Hematopoietic multipotent progenitor cell treated with erythropoietin and hydrocortisone succinate and interleukin-3 and kit ligand, for 17 days (in vitro differentiated cells): ENCODE measurements around the gene TTC19.
"Not testable (repeated sequence)": the region's sequence is repeated elsewhere in the genome, so short reads cannot be mapped to it uniquely, and the experiment has no call there.

ENCODE experiments used
- DNase-seq: peaks from one replicate; pipeline ENCODE4 v3.0.0-alpha.2; 2015; ENCODE audit warnings: low spot score

Gene TTC19

DNA sequence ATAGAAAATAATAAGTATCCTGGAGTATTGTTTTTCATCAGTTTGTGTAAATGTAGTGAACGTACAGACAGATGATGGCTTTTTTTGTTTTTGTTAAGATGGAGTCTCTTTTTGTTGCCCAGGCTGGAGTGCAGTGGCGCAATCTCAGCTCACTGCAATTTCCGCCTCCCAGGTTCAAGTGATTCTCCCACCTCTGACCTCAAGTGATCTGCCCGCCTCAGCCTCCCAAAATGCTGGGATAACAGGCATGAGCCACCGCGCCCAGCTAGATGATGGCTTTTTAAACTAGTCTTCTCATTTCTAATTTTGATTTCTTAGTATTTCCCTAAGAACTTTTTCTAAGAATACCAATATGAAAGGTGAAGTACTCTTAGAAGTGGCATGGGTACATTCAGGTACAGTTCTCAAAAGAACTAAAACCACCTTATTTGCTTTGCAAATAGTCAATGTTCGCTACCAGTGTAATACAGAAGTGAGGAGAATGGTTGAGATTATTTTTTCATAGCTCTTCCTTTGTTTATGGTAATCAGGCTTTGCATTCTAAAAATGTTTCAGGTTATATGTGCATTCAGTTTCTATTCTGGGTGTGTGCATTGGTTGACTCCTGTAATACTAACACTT is 34.2 kb downstream of the TTC19 start:
- DNase-seq, result no peak

DNA sequence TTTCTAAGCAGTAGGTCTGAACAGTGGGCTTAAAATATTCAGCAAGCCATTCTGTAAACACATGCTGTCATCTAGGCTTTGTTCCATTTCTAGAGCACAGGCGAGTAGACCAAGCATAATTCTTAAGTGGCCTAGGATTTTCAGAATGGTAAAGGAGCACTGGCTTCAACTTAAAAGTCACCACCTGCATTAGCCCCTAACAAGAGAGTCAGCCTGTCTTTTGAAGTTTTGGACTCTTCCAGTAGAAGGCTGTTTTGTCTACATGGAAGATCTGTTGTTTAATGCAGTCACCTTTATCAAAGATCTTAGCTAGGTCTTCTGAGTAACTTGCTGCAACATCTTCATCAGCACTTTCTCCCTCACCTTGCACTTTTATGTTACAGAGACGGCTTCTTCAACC is 36.6 kb downstream of the TTC19 start:
- DNase-seq, result no peak

DNA sequence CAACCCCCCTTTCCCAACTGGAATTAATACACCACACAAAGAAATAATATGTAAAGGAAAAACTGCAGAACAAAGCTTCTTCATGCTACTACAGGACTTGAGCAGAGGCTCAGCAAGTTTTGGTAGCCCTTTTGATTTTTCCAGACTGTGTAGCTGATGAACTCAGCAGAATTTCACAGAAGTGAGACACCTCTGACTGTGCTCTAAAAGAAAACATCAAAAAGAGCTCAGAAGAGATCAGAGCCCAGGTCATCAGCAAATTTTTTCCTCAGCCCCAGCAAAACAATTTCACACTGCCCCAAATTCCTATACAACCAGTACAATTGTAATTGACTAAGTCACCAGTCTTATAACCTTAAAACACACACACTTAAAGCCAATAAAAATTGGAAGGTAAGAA is 38.0 kb downstream of the TTC19 start:
- no peak for DNase-seq

DNA sequence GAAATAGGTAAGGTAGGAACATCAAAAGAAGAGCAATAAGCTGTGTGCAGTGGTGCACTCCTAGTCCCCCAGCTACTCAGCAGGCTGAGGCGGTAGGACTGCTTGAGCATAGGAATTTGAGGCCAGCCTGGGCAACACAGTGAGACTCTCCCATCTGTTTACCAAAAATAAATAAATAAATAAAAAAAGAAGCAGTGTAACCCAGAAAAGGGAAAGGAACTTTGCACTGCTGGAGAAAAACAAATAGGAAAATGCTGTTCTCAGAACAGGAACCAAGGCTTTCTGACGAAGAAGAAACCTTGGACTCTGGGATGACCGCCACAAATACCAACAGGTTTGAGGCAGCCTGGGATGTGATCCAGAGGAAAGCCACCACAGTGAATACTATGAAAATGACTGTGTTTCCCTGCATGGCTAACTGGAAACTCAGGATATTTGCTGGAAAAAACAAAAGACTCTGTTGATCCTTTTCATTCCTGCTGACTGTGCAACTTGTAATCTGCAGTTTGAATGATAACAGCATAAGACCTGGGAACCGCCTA is 41.2 kb downstream of the TTC19 start:
- DNase-seq, result no peak

DNA sequence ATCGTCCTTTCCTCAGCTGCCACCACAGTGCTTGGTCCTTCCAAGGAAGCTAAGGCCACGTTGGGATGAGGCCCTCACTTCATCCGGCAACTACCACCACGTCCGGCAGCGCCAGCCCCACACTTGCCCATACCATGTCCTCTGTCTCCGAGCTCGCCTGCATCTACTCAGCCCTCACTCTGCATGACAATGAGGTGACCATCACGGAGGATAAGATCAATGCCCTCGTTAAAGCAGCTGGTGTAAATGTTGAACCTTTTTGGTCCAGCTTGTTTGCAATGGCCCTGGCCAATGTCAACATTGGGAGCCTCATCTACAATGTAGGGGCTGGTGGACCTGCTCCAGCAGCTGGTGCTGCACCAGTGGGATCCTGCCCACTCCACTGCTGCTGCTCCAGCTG is 44.9 kb downstream of the TTC19 start:
- no peak for DNase-seq

DNA sequence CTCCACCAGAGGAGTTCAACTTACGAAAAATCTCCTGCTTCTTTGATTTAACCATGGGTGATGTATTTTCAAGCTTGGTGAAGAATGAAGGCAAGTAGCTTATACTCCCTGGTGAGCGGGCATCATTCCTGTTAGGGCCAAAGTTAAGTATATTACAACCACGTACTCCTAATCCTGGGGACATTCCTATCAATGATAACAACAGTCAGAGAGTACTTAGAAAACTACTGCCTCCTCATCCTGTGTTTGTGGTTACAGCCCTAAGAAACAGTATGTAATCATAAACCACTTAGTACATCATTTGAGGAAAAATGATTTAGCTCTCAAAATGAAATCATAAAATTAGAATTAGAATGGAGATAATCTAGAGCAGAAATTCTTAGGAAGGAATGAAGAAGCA is 47.3 kb downstream of the TTC19 start:
- no peak for DNase-seq

DNA sequence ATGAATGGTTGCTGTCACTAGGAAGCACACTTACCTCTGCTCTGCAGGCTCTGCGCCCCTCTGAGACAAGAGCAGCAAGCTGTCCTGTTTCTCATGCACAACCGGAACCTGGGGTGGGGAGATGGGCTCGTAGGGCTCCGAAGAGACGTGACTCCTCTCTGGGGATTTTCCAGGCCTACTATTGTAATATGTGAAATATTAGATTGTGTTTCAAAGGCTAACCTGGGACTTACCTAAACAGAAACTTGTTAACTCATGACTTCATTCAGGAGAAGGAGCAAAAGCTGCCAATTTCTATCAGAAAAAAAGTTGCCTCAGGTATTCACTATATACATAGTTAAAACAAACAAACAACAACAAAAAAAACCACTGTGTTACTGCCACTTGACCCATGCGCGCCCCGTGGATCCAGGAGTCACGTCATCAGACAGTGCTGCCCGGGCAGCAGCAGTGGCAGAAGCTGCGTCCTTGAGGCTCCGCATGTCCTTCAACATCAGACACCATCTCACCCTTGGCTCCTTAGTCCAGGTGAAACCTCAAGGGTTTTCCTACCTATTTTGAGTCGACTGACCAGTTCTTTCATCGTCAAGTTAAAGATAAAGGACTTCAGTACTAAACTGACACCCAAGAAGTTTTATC is 49.3 kb downstream of the TTC19 start:
- DNase-seq, result no peak

DNA sequence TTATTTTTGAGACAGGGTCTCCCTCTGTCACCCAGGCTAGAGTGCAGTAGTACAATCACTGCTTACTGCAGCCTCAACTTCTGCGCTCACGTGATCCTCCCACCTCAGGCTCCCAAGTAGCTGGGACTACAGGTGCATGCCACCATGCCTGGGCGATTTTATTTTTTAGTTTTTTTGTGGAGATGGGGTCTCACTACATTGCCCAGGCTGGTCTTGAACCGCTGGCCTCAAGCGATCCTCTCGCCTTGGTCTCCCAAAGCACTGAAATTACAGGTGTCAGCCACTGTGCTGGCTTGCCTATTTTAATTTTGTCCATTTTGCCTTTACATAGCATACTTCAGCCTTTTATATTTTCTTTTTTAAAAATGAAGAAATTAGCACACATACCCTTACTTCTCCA is 51.2 kb downstream of the TTC19 start:
- no peak for DNase-seq

DNA sequence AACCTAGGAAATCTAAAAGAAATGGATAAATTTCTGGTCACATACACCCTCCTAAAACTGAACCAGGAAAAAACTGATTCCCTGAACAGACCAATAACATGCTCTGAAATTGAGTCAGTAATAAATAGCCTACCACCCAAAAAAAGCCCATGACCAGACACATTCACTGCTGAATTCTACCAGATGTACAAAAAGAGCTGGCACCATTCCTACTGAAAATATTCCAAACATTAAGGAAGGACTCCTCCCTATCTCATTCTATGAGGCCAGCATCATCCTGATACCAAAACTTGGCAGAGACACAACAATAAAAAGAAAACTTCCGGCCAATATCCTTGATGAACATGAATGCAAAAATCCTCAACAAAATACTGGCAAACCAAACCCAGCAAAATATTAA is 52.9 kb downstream of the TTC19 start:
- no peak for DNase-seq

DNA sequence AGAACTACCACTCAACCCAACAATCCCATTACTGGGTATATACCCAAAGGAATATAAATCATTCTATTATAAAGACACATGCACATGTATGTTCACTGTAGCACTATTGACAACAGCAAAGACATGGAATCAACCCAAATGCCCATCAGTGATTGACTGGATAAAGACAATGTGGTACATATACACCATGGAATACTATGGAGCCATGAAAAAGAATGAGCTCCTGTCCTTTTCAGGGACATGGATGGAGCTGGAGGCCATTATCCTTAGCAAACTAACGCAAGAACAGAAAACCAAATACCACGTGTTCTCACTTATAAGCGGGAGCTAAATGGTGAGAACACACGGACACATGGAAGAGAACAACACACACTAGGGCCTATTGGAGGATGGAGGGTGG is 55.5 kb downstream of the TTC19 start:
- not testable (repeated sequence) for DNase-seq

DNA sequence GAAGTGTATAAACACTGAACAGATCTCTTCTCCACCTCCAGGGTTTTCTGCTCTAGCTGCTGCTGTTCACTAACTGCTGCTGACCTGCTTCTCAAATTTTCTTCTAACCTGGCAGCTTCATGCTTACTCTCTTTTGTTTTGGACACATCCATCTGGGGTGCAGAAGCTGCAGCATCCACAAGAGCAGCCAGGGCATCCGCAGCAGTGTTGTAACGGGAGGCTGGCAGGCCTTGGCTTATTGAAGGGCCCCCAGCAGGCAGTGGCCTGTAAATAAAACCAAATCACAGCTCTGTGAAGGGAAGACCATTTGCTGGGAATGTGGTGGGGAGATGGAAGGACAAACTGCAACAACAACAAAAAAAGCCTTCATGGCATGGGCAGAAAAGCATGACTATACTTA is 62.0 kb downstream of the TTC19 start:
- no peak for DNase-seq

DNA sequence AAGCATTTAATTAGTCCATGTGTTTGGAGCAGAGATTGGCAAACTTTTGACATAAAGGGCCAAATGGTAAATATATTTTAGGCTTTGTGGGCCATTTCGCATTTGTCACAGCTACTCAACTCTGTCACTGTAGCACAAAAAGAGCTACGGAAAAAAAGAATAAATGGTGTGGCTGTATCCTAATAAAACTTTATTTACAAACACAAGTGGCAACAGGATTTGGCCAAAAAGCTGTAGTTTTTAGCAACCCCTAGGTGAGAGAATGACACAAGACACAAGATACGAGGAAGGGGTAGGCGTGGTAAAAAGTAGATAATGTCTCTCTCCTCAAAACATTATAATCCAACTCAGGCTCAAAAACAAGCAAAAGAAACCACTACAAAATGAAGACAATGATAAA is 66.5 kb downstream of the TTC19 start:
- no peak for DNase-seq

DNA sequence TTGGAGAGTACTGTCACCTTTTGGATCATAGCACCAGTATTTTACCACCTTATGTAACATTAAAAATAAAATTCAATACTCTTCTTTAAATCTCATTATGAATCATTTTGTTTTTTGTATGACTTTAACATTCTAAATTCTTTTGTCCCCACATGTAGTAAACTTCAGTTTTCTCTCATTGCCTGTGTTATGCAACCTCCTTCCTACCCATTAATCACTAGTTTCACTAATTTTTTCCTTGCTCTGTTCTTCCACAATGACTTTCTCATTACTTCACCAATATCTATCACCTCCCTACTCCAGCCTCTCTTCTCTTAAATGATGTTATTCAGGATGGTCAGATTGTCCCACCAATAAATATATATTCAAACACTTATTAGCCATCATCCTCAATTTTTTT is 68.7 kb downstream of the TTC19 start:
- no peak for DNase-seq

DNA sequence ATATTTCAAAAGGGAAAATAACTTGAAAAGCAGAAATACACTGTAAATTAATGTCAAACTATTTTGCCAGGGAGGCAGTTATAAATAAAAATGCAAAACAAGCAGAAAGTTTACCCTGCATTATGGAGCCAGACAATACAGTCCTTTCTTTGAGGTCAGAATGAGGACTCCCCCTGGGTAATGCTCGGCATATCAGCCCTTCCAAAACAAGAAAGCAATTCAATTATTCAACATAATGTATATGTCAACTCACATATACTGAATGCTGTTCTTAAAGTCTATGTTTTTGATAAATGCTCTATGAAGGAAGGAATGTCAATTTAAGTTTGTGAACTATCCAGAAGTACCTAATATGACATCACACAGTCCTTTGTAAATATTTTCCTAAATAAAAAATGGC is 72.4 kb downstream of the TTC19 start:
- no peak for DNase-seq

DNA sequence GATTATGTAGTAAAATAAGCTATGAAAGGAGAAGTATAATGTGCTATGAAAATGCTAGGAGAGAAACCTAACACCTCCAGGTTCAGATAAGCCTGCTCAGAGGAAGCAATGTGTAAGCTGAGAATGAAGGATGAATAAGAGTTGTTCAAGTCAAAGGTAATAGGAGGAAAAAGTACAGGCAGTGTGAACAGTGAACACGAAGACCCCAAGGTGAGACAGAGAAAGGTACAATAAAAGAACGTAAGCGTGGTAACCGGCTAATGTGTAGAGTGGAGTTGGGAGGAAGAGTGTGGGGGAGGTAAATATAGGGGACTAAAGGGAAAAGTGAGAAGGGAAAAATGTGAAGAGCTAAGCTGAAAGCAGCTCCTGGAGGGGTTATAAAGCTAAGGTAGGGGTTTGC is 74.2 kb downstream of the TTC19 start:
- DNase-seq, result no peak

DNA sequence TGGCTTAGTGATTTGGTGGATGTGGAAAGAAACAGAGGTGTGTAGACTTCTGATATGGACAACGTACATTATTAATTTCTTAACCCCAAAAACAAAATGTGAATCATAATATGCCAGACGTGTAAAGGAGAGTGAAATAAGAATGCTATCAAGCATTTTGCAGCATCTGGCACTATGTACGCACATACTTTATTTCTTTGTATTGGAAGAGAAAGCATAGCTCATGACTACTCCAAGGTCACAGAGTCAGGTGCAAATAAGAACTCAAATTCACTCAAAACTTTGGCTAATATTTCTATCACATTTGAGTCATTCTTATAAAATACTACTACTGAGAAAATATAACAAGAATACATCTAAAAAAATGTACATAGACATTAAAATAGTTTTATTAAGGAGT is 74.8 kb downstream of the TTC19 start:
- no peak for DNase-seq

DNA sequence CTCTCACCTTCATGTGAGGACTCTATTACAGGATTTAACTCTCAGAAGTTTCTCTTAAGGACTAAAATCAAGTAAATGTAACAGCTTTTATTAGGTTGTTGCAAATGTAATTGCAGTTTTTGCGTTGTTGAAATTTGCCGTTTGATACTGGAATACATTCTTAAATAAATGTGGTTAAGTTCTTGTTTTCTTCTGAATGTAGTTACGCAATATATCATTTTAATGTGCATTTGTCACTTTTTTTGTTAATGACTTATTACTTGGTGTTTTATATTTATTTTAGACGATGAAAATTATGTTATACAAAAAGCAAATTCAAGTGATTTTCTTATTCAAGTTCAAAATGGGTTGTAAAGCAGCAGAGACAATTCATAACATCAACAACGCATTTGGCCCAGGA is 76.3 kb downstream of the TTC19 start:
- DNase-seq, result no peak
